Measurements from ENCODE around the gene TMEM92. TPM values are rescaled to one million over a fixed set of nuclear protein-coding genes. Genes with fewer than 3 reads are reported as not detected.

TMEM92 gene
- 0.32 TPM in 1 of 2 replicates, not detected in the other for total RNA-seq (2014; rRNA removed; shearing (Covaris generic))
- 0.61 TPM in 1 of 2 replicates, not detected in the other for polyA plus RNA-seq (2016; fragmentation: Nextera tagmentation; extraction: Ambion mirVana)

DNA sequence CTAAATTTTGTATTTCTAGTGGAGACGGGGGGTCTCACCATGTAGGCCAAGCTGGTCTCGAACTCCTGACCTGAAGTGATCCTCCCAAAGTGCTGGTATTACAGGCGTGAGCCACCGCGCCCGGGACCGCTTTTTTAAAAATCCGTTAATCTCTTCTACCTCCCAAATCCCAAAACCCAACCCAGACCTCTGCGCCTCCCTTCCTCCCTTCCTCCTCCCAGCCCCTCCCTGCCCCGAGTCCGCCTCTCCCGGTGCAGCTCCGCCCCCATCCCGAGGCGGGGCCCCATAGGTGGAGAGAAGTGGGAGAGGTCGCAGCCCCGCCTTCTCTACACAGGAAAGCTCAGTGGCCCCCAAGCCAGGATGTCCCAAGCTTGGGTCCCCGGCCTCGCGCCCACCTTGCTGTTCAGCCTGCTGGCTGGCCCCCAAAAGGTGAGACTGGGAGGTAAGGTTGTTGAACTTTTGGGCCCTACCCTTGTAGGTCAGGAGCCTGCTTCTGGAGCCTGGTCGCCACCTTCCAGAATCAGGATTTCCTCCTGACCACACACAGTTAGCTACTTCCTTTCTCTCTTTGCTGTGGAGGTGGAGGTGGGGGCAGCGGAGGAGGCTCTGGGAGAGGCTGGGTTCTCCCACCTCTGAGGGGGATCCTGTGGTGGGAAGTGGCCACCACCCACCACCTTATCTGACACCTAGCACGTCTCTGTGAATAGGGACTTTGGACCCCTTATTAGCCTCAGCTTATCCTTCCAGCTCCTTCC is at the start of gene TMEM92:
Gene TMEM92, plus strand, starts transcription at position 325 of the 755 bp plus-strand sequence. Its CDS starts 36 bp downstream, at position 361.
- peak within 1 kb of the TSS; percentile 85 for H3K4me2 ChIP-seq (ENCODE audit: unreplicated experiment)
- H3K36me3 ChIP-seq (ENCODE audit: low read depth) = no peaks in the 10 kb centered on the region
- no peaks in the 10 kb centered on the region for H3K9me3 ChIP-seq (ENCODE audit: low read depth)
- H3K9ac ChIP-seq = peak within 1 kb of the TSS; percentile 90
- peaks cover 28% of the 10 kb centered on the region for H3F3A ChIP-seq (ENCODE audit: insufficient read depth)
- DNase-seq = peak; percentile 45
- no peaks in the 10 kb centered on the region for H3K27me3 ChIP-seq (replicated peaks; ENCODE audit: insufficient read depth)
- H3K4me1 ChIP-seq (ENCODE audit: insufficient read depth) = peaks cover 52% of the 10 kb centered on the region
- peak within 1 kb of the TSS; percentile 75 for H3K4me3 ChIP-seq
- TF ChIP-seq EZH2 (IDR thresholded peaks at IDR 0.05; ENCODE audit: insufficient read depth, poor library complexity, severe bottlenecking) (no peak), EZH2phosphoT487 (IDR thresholded peaks at IDR 0.05; ENCODE audit: insufficient read depth, low read depth) (no peak)
- WGBS, 2 experiments (ENCODE audit: low coverage in 1 of 2, low lambda C conversion rate in 2 of 2, missing lambda C conversion rate in 2 of 2) = 47 to 51% methylated on average over 11 to 23 of the region's 23 CpGs
- H3K79me2 ChIP-seq (ENCODE audit: insufficient read depth) = peaks cover 40% of the 10 kb centered on the region
- no peaks in the 10 kb centered on the region for H3K9me2 ChIP-seq (ENCODE audit: insufficient read depth)
- in situ Hi-C loops (cut with MboI) = loop anchor here (5.0 kb wide), 1 partner anchor 102 kb away; no protein-coding TSS in a partner anchor
- no peaks in the 10 kb centered on the region for H4K20me1 ChIP-seq (ENCODE audit: insufficient read depth)
- H2AFZ ChIP-seq = peak within 1 kb of the TSS; percentile 63; the same call in 1 of the 2 replicates
- H3K27ac ChIP-seq = peak within 1 kb of the TSS; percentile 89

DNA sequence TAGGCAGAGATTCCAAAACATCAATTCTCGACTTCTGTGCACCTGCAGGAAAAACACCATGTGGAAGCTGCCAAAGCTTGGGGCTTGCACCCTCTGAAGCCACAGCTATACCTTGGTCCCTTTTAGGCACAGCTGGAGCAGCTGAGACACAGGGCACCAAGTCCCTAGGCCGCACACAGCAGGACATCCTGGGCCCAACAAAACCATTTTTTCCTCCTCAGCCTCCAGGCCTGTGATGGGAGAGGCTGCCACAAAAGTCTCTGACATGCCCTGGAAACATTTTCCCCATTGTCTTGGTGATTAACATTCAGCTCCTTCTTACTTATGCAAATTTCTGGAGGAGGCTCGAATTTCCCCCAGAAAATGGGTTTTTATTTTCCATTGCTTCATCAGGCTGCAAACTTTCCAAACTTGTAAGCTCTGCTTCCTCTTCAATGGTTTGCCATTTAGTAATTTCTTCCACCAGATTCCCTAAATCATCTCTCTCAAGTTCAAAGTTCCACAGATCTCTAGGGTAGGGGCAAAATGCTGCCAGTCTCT is 48.5 kb upstream of the TMEM92 start:
- in situ Hi-C loops (cut with MboI) = no loop called here
- Histone ChIP-seq H3K27ac (no peak overlapping the region), H4K20me1 (ENCODE audit: insufficient read depth) (no peaks in the 10 kb centered on the region), H3K27me3 (replicated peaks; ENCODE audit: insufficient read depth) (no peaks in the 10 kb centered on the region), H3K4me3 (no peak overlapping the region), H3K36me3 (ENCODE audit: low read depth) (no peaks in the 10 kb centered on the region), H3K9me2 (ENCODE audit: insufficient read depth) (no peaks in the 10 kb centered on the region), H3K9me3 (ENCODE audit: low read depth) (no peaks in the 10 kb centered on the region), H3K4me1 (ENCODE audit: insufficient read depth) (peaks cover 20% of the 10 kb centered on the region), H3K4me2 (ENCODE audit: unreplicated experiment) (no peak overlapping the region), H2AFZ (no peak overlapping the region), H3K9ac (no peak overlapping the region), H3F3A (ENCODE audit: insufficient read depth) (peaks cover 12% of the 10 kb centered on the region), H3K79me2 (ENCODE audit: insufficient read depth) (peaks cover 4% of the 10 kb centered on the region; the same call in 1 of the 2 replicates)
- TF ChIP-seq EZH2 (IDR thresholded peaks at IDR 0.05; ENCODE audit: insufficient read depth, poor library complexity, severe bottlenecking) (no peak), EZH2phosphoT487 (IDR thresholded peaks at IDR 0.05; ENCODE audit: insufficient read depth, low read depth) (no peak)
- DNase-seq = no peak
- 53 to 57% methylated on average over 3 of the region's 3 CpGs for WGBS, 2 experiments (ENCODE audit: low coverage in 1 of 2, low lambda C conversion rate in 2 of 2, missing lambda C conversion rate in 2 of 2)

DNA sequence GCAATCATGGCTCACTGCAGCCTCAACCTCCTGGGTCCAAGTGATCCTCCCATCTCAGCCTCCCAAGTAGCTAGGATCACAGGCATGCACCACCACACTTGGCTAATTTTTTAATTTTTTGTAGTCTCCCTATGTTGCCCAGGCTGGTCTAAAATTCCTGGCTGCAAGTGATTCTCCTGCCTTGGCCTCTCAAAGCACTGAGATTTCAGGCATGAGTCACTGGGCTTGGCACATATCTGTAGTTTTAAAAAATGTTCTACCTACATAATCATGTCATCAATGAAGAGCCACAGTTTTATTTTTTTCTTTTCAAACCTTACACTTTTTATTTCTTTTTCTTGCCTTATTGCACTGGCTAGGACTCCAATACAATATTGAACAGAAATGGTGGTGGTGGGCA is 39.7 kb upstream of the TMEM92 start:
- peak; percentile 39 for DNase-seq
- in situ Hi-C loops (cut with MboI) = no loop called here
- H3K4me3 ChIP-seq = no peak overlapping the region
- H3K9ac ChIP-seq = no peak overlapping the region
- H3K79me2 ChIP-seq (ENCODE audit: insufficient read depth) = no peaks in the 10 kb centered on the region
- H3K9me3 ChIP-seq (ENCODE audit: low read depth) = no peaks in the 10 kb centered on the region
- H2AFZ ChIP-seq = no peak overlapping the region
- H3K4me1 ChIP-seq (ENCODE audit: insufficient read depth) = no peaks in the 10 kb centered on the region; the same call in 1 of the 2 replicates
- no peaks in the 10 kb centered on the region for H4K20me1 ChIP-seq (ENCODE audit: insufficient read depth)
- H3K27ac ChIP-seq = no peak overlapping the region
- no peaks in the 10 kb centered on the region for H3K27me3 ChIP-seq (replicated peaks; ENCODE audit: insufficient read depth)
- H3K36me3 ChIP-seq (ENCODE audit: low read depth) = no peaks in the 10 kb centered on the region
- no peak overlapping the region for H3K4me2 ChIP-seq (ENCODE audit: unreplicated experiment)
- TF ChIP-seq EZH2 (IDR thresholded peaks at IDR 0.05; ENCODE audit: insufficient read depth, poor library complexity, severe bottlenecking) (no peak), EZH2phosphoT487 (IDR thresholded peaks at IDR 0.05; ENCODE audit: insufficient read depth, low read depth) (no peak)
- H3F3A ChIP-seq (ENCODE audit: insufficient read depth) = 0 out of 2 replicates have a peak, but pooled peaks cover 7% of the 10 kb centered on the region
- H3K9me2 ChIP-seq (ENCODE audit: insufficient read depth) = no peaks in the 10 kb centered on the region

DNA sequence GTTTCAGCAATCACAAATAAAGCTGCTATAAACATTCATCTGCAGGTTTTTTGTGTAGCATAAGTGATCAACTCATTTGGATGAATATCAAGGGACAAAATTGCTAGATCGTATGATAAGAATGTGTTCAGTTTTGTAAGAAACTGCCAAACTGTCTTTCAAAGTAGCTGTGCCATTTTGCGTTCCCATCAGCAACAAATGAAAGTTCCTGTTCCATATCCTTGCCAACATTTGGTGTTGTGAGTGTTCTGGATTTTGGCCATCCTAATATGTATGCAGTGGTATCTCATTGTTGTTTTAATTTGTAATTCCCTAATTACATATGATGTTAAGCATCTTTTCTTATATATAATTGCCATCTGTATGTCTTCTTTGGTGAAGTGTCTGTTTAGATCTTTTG is 36.4 kb upstream of the TMEM92 start:
- Histone ChIP-seq H4K20me1 (ENCODE audit: insufficient read depth) (no peaks in the 10 kb centered on the region), H3K4me3 (no peak overlapping the region), H3K9me3 (ENCODE audit: low read depth) (no peaks in the 10 kb centered on the region), H3K9ac (no peak overlapping the region), H3K9me2 (ENCODE audit: insufficient read depth) (no peaks in the 10 kb centered on the region), H2AFZ (no peak overlapping the region), H3K36me3 (ENCODE audit: low read depth) (no peaks in the 10 kb centered on the region), H3K27me3 (replicated peaks; ENCODE audit: insufficient read depth) (no peaks in the 10 kb centered on the region), H3K4me2 (ENCODE audit: unreplicated experiment) (no peak overlapping the region), H3K27ac (0 out of 2 replicates have a peak overlapping the region, but pooled peaks have one; percentile 2), H3K4me1 (ENCODE audit: insufficient read depth) (peaks cover 6% of the 10 kb centered on the region), H3F3A (ENCODE audit: insufficient read depth) (0 out of 2 replicates have a peak, but pooled peaks cover 7% of the 10 kb centered on the region), H3K79me2 (ENCODE audit: insufficient read depth) (no peaks in the 10 kb centered on the region)
- in situ Hi-C loops (cut with MboI) = no loop called here
- no peak for DNase-seq
- WGBS, 2 experiments (ENCODE audit: low coverage in 1 of 2, low lambda C conversion rate in 2 of 2, missing lambda C conversion rate in 2 of 2) = 11 to 15% methylated on average over 2 of the region's 2 CpGs
- TF ChIP-seq EZH2 (IDR thresholded peaks at IDR 0.05; ENCODE audit: insufficient read depth, poor library complexity, severe bottlenecking) (no peak), EZH2phosphoT487 (IDR thresholded peaks at IDR 0.05; ENCODE audit: insufficient read depth, low read depth) (no peak)
